Endothelial cell of umbilical vein (primary cell): ENCODE measurements around the gene NBEA. TPM values are rescaled to one million over a fixed set of nuclear protein-coding genes. Genes with fewer than 3 reads are reported as not detected.

ENCODE experiments used
- BruUV-seq: library from RNA; stranded (reverse); fragments of 400-500 nt; replicated peaks from 2 replicates; lab custom pipeline; 2021; lab: Mats Ljungman, UMichigan
- CTCF ChIA-PET: fragments of 300-600, 350-600 bp; sonication (Branson Sonifier 250); formaldehyde crosslinking; loops from one replicate; lab custom pipeline; 2021; ENCODE audit warnings: antibody characterized with exemption, inconsistent platforms; lab: Charles Lee
- POLR2A ChIA-PET: fragments of 300-600, 350-600 bp; sonication (Branson Sonifier 250); formaldehyde crosslinking; loops from one replicate; lab custom pipeline; 2021; ENCODE audit warnings: antibody characterized with exemption, inconsistent platforms; lab: Charles Lee
- DNase-seq: peaks from one replicate; pipeline ENCODE4 v3.0.0-alpha.2; 2011; ENCODE audit warnings: low read depth, low spot score
- FAIRE-seq: peaks from 2 replicates; lab custom pipeline; 2011; peaks lifted over from hg19 to GRCh38; lab: Jason Lieb, UNC
- H2AFZ ChIP-seq: 2 replicates; pipeline ENCODE4 v1.6.0; 2012; ENCODE audit warnings: low read depth, low read length, control low read depth, inconsistent platforms
- H3K27ac ChIP-seq: 2 replicates; pipeline ENCODE4 v1.5.1; 2011; ENCODE audit warnings: low read depth, mild to moderate bottlenecking, control low read depth, low read length, moderate library complexity; ENCODE audit not compliant: insufficient read depth
- H3K27me3 ChIP-seq, 2 experiments: 2 replicates each; pipeline versions ENCODE4 v1.6.0 to v1.6.1; 2011; ENCODE audit warnings: low read length in 2 of 2, mixed read lengths in 1 of 2; ENCODE audit not compliant: control insufficient read depth in 2 of 2, insufficient read depth in 2 of 2
- H3K36me3 ChIP-seq, 2 experiments: 2 replicates in 1 of 2; 3 replicates in 1 of 2; pipeline ENCODE4 v1.5.1; 2011; ENCODE audit warnings: low read length in 2 of 2, mild to moderate bottlenecking in 1 of 2, moderate library complexity in 1 of 2; ENCODE audit not compliant: control insufficient read depth in 2 of 2, insufficient read depth in 2 of 2; ENCODE audit errors: extremely low read depth in 1 of 2
- H3K4me1 ChIP-seq: 3 replicates; pipeline ENCODE4 v1.5.1; 2011; ENCODE audit warnings: mild to moderate bottlenecking, low read length; ENCODE audit not compliant: control insufficient read depth, insufficient read depth; ENCODE audit errors: extremely low read depth
- H3K4me2 ChIP-seq: 2 replicates; pipeline ENCODE4 v1.6.1; 2011; ENCODE audit warnings: low read length, control low read depth, mixed read lengths; ENCODE audit not compliant: insufficient read depth
- H3K4me3 ChIP-seq, 3 experiments: fragments of 200-600 bp in 1 of 3; sonication (generic), shearing (Covaris generic) in 1 of 3; replicated peaks in 1 of 3; 2 replicates each; pipeline ENCODE4 v1.5.1; 2011 to 2016; ENCODE audit warnings: control low read depth in 3 of 3, low read length in 3 of 3, mild to moderate bottlenecking in 2 of 3, inconsistent platforms in 1 of 3, low read depth in 1 of 3, moderate library complexity in 1 of 3; ENCODE audit not compliant: insufficient read depth in 1 of 3
- H3K79me2 ChIP-seq: 2 replicates; pipeline ENCODE4 v1.6.0; 2012; ENCODE audit warnings: low read length, inconsistent platforms; ENCODE audit not compliant: control insufficient read depth, insufficient read depth
- H3K9ac ChIP-seq: replicated peaks from 2 replicates; pipeline ENCODE3; 2011; ENCODE audit warnings: low read length, control low read depth; ENCODE audit not compliant: insufficient read depth; ENCODE audit errors: extremely low read depth
- H3K9me1 ChIP-seq: replicated peaks from 3 replicates; pipeline ENCODE4 v1.6.0; 2011; ENCODE audit warnings: mild to moderate bottlenecking, low read length; ENCODE audit not compliant: control insufficient read depth, insufficient read depth; ENCODE audit errors: extremely low read depth
- H3K9me3 ChIP-seq: replicated peaks from 2 replicates; pipeline ENCODE4 v1.5.1; 2012; ENCODE audit warnings: low read length, inconsistent platforms; ENCODE audit not compliant: control insufficient read depth, insufficient read depth
- H4K20me1 ChIP-seq: replicated peaks from 2 replicates; pipeline ENCODE3; 2011; ENCODE audit warnings: mild to moderate bottlenecking, low read length; ENCODE audit not compliant: control insufficient read depth, insufficient read depth; ENCODE audit errors: extremely low read depth
- EZH2 ChIP-seq: IDR thresholded peaks from 2 replicates; pipeline ENCODE4 v1.6.1; 2012; ENCODE audit warnings: borderline replicate concordance, low read depth, mild to moderate bottlenecking, moderate library complexity, low read length, inconsistent platforms; ENCODE audit not compliant: severe bottlenecking
- POLR2A ChIP-seq: IDR thresholded peaks from 2 replicates; pipeline ENCODE4 v1.6.1; 2012; ENCODE audit warnings: low read depth, mild to moderate bottlenecking, control low read depth, low read length
- dilution Hi-C: fragments of 300-500 bp; cut with MboI; formaldehyde crosslinking; loops from one replicate; pipeline ENCODE4 v1.15.0; 2019; ENCODE audit warnings: low sequenced_read_pairs; ENCODE audit not compliant: extremely low pct_ligation_motif_present
- intact Hi-C: fragments of 100-400 bp; cut with micrococcal nuclease; formaldehyde crosslinking; loops from one replicate; pipeline ENCODE4 v1.10.0; 2022
- polyA plus RNA-seq, 4 experiments: library from polyadenylated mRNA; depleted of rRNA in 3 of 4; stranded (reverse) in 3 of 4; unstranded in 1 of 4; fragments of >200 nt; gene quantifications; 2 replicates each; pipeline versions ENCODE4 v1.2.1 to v1.2.3, GENCODE V29; 2011 to 2012; ENCODE audit warnings: missing spikeins in 1 of 4
- total RNA-seq: library from RNA; stranded (reverse); gene quantifications from 2 replicates; pipeline ENCODE4 v1.2.3, GENCODE V29; 2021

The NBEA gene
- total and polyA plus RNA-seq, 2 donors (not counting 3 experiments of a cell fraction or from before 2014, with no cell fraction given): 3.0 to 4.8 TPM

DNA sequence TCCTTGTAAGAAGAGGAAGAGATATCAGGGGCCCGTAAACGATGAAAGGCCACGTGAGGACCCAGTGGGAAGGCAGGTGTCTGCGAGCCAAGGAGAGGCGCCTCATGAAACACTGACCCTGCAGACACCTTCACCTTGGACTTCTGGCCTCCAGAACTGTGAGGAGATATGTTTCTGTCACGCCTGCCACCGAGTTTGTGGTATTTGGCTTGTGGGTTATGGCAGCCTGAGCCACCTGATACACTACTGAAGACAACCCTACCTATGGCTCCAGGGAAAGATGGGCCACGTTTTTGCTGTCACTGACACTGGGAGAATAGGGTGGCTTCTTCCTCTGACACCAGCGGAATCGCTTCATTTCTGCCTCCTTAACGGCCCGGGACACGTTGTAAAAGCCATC, 752.0 kb downstream of the NBEA start:
- Histone ChIP-seq H3K79me2 (no peaks in the 10 kb centered on the region), H2AFZ (no peak overlapping the region), H3K27me3 (peaks cover 0 to 4% of the 10 kb centered on the region in 2 experiments), H3K4me3 (no peak overlapping the region), H3K4me1 (no peaks in the 10 kb centered on the region), H4K20me1 (no peaks in the 10 kb centered on the region), H3K9me1 (no peaks in the 10 kb centered on the region), H3K9ac (no peak overlapping the region), H3K4me2 (no peak overlapping the region), H3K9me3 (no peaks in the 10 kb centered on the region), H3K27ac (no peak overlapping the region), H3K36me3 (no peaks in the 10 kb centered on the region)
- intact Hi-C loops (no loop called here), dilution Hi-C loops (no loop called here)
- ChIA-PET CTCF (no interaction called here), POLR2A (no interaction called here)
- DNase-seq: no peak
- BruUV-seq: no TSS peak
- TF ChIP-seq POLR2A: no peak
- FAIRE-seq: no peak

DNA sequence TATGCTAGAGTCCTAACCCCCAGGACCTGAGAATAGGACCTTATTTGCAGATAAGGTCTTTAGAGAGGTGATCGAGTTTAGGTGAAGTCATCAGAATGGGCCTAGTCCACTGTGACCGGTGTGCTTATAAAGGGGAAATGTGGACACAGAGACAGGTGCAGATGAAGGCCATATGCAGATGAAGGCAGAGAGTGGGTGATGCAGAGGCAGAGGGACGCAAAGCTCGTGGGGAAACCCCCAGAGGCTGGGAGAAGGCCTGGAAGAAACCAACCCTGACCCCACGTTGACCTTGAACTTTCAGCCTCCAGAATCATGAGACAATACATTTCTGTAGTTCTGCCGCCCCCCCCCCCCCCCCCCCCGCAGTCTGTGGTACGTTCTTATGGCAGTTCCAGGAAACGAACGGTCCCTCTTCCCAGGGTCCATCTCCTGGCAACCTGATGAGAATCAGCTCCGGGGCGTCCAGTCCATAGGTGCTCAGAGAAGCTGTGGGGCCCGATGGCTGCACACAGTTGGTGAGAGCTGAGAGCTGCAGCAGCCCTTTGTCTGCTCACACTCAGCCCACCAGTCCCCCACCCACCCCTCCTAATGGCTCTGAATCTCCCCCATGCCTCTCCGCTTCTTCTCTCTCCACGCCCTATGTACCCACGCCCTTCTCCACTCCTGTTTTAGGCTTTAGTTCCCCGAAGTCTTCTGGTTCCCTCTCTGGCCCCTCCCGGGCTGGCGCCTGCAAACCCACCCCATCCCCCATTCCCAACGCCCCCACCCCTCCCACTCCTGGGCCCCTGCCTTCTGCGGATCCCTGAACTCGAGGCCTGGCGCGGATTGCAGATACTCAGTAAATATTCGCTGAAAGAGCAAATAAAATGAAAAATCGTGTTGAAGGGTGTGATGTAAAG, 752.7 kb downstream of the NBEA start:
- H3K4me1 ChIP-seq: no peaks in the 10 kb centered on the region
- dilution Hi-C loops: no loop called here
- intact Hi-C loops: no loop called here
- no peaks in the 10 kb centered on the region for H4K20me1 ChIP-seq
- no peaks in the 10 kb centered on the region for H3K9me3 ChIP-seq
- no peak overlapping the region for H3K9ac ChIP-seq
- BruUV-seq: no TSS peak
- FAIRE-seq: no peak
- H3K27me3 ChIP-seq: peaks cover 2 to 8% of the 10 kb centered on the region in 2 experiments
- POLR2A ChIA-PET: no interaction called here
- H3K27ac ChIP-seq: no peak overlapping the region
- no peak overlapping the region for H3K4me2 ChIP-seq
- DNase-seq: no peak
- CTCF ChIA-PET: interaction anchor here (0.6 kb wide), 1 partner anchor 95 kb away, joined by 4 read pairs; no protein-coding TSS in a partner anchor
- H2AFZ ChIP-seq: no peak overlapping the region
- H3K4me3 ChIP-seq: no peak overlapping the region
- no peaks in the 10 kb centered on the region for H3K79me2 ChIP-seq
- no peaks in the 10 kb centered on the region for H3K36me3 ChIP-seq
- no peak for TF ChIP-seq EZH2
- no peaks in the 10 kb centered on the region for H3K9me1 ChIP-seq
